ENCODE data around the gene CCND2. TPM values are rescaled to one million over a fixed set of nuclear protein-coding genes. Genes with fewer than 3 reads are reported as not detected.

Gene CCND2
- total and polyA plus RNA-seq, 2 of the 8 experiments (the other 6 are each of a cell fraction or from before 2014, with no cell fraction given): 41.7 to 223 TPM

DNA sequence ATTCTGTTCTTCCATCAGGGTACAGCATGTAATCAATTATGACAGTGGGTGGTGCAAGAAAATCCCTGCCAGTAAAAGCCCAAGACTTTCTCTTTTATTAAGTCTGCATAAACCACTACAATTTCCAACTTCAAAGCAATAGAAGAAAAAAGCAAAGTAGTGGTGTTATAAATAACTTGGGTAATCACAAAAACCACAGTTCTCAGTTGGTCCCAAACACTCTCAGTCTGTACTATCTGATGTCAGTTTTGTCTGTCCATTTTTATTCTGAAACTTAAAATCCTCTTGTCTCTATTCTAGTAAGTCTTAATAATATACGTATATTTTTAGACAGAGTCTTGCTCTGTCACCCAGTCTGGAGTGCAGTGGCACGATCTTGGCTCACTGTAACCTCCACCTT lies 38.7 kb downstream of the CCND2 start:
- Histone ChIP-seq H3K56ac (replicated peaks; ENCODE audit: insufficient read length, low read depth, low read length) (no peak overlapping the region), H3K23ac (ENCODE audit: insufficient read length) (no peak overlapping the region), H4K5ac (ENCODE audit: insufficient read length, low read depth, low read length) (no peak overlapping the region), H4K91ac (replicated peaks; ENCODE audit: insufficient read length, low read length) (no peak overlapping the region), H3K79me2 (ENCODE audit: control insufficient read depth in 1 of 2, insufficient read depth in 2 of 2, low read length in 2 of 2) (no peaks in the 10 kb centered on the region), H2BK15ac (ENCODE audit: low read length) (no peak overlapping the region), H3K9me3 (ENCODE audit: insufficient read depth in 2 of 2, low read depth in 1 of 2, low read length in 1 of 2) (no peaks in the 10 kb centered on the region), H4K8ac (ENCODE audit: extremely low read depth, insufficient read depth, low read length) (no peak overlapping the region), H2BK12ac (ENCODE audit: low read depth, low read length) (no peak overlapping the region), H2BK5ac (ENCODE audit: low read depth, low read length) (no peak overlapping the region), H3K4ac (replicated peaks; ENCODE audit: insufficient read length, low read depth, low read length) (no peak overlapping the region), H3K9ac (replicated peaks in 1 of 4; ENCODE audit: extremely low read depth in 1 of 4, low read depth in 3 of 4, low read length in 3 of 4) (no peak overlapping the region), H2BK20ac (ENCODE audit: low read length) (no peak overlapping the region), H2BK120ac (replicated peaks; ENCODE audit: low read depth, low read length) (no peak overlapping the region), H3K4me3 (ENCODE audit: extremely low read depth in 1 of 4, insufficient read depth in 2 of 4, low read depth in 3 of 4, low read length in 4 of 4) (no peak overlapping the region), H3K36me3 (ENCODE audit: control insufficient read depth in 2 of 4, insufficient read depth in 4 of 4, low read length in 3 of 4) (no peaks in the 10 kb centered on the region), H3K27me3 (replicated peaks in 1 of 4; ENCODE audit: control insufficient read depth in 3 of 4, extremely low read depth in 1 of 4, insufficient read depth in 3 of 4, low read length in 3 of 4) (no peaks in the 10 kb centered on the region), H3K14ac (ENCODE audit: insufficient read length) (no peak overlapping the region), H3K23me2 (ENCODE audit: low read depth, low read length) (no peaks in the 10 kb centered on the region), H2AK5ac (ENCODE audit: low read depth, low read length) (no peak overlapping the region), H2AFZ (ENCODE audit: low read length) (no peak overlapping the region), H3K18ac (ENCODE audit: extremely low read depth, low read length) (no peak overlapping the region), H3K4me2 (ENCODE audit: insufficient read depth in 1 of 2, low read depth in 2 of 2, low read length in 2 of 2) (no peak overlapping the region), H3K79me1 (ENCODE audit: low read depth, low read length) (no peaks in the 10 kb centered on the region), H3K27ac (ENCODE audit: low read depth, low read length) (no peak overlapping the region), H3K4me1 (replicated peaks in 1 of 4; ENCODE audit: control insufficient read depth in 3 of 4, insufficient read depth in 4 of 4, low read length in 3 of 4) (peaks cover 0 to 6% (median 2%) of the 10 kb centered on the region in 4 experiments; a peak in 4 of 7 replicates), H4K20me1 (replicated peaks in 1 of 2; ENCODE audit: control insufficient read depth in 1 of 2, insufficient read depth in 2 of 2, low read length in 2 of 2) (peaks cover 0 to 2% of the 10 kb centered on the region in 2 experiments)
- WGBS, 2 experiments (ENCODE audit: extremely low coverage in 1 of 2, insufficient coverage in 1 of 2, insufficient read length in 1 of 2, insufficient replicate concordance in 2 of 2, low coverage in 1 of 2, low lambda C conversion rate in 2 of 2, missing lambda C conversion rate in 1 of 2): 90% methylated on average over 2 of the region's 2 CpGs; no CpG with 5 or more reads in 1 of the 2 experiments
- TF ChIP-seq POLR2AphosphoS5 (IDR thresholded peaks at IDR 0.05; ENCODE audit: low read depth, low read length) (no peak), SIX5 (IDR thresholded peaks at IDR 0.05; ENCODE audit: low read depth, low read length) (no peak), SIN3A (conservative IDR thresholded peaks at IDR 0.05 in 1 of 2, IDR thresholded peaks at IDR 0.05 in 1 of 2; ENCODE audit: low read depth in 1 of 2, low read length in 2 of 2) (no peak), CBX8 (IDR thresholded peaks at IDR 0.05; ENCODE audit: borderline replicate concordance, low read depth, low read length) (no peak), BRCA1 (IDR thresholded peaks at IDR 0.05; ENCODE audit: low read depth, low read length) (no peak)
- FAIRE-seq (no peak), DNase-seq (ENCODE audit: low read depth in 1 of 2, low spot score in 2 of 2) (no peak)
- POLR2A ChIA-PET (ENCODE audit: partially characterized antibody): interaction anchor here (1.4 kb wide), 1 partner anchor 10 kb away, joined by 3 read pairs; no protein-coding TSS in a partner anchor
- CTCF ChIA-PET (ENCODE audit: partially characterized antibody): no interaction called here
